Stimulated activated CD4-positive, alpha-beta T cell treated with anti-CD3 and anti-CD28 coated beads, Interleukin-4, amount 100 ng/mL, for 4 hours (primary cell): ENCODE data around the gene WDR73.
A peak's percentile ranks its signal among the peaks of the same experiment; 100 is the strongest.
"Not testable (repeated sequence)": the region's sequence is repeated elsewhere in the genome, so short reads cannot be mapped to it uniquely, and the experiment has no call there.

Source experiments
- DNase-seq, 2 experiments: peaks; one replicate each; pipeline ENCODE4 v3.0.0-alpha.2; 2020

WDR73 gene

GRCh38 chr15:84653910-84654688, at the start of gene WDR73:
Gene WDR73, minus strand, starts transcription at chr15:84654283. Its CDS starts 9 bp downstream, at chr15:84654274.
- DNase-seq, result peak; percentile 95 to 97

GRCh38 chr15:84703808-84704207, 49.7 kb upstream of the WDR73 start:
- no peak for DNase-seq

- DNase-seq, result no peak
Measured at GRCh38 chr15:84702961-84703482, 48.9 kb upstream of the WDR73 start.

- DNase-seq, result no peak
Measured at GRCh38 chr15:84699538-84700191, 45.6 kb upstream of the WDR73 start.

- no peak for DNase-seq
Measured at GRCh38 chr15:84697236-84697990, 43.3 kb upstream of the WDR73 start.

- DNase-seq, result no peak
Measured at GRCh38 chr15:84696757-84697156, 42.7 kb upstream of the WDR73 start.

- no peak for DNase-seq
Measured at GRCh38 chr15:84690342-84690741, 36.3 kb upstream of the WDR73 start.

GRCh38 chr15:84689858-84690257, 35.8 kb upstream of the WDR73 start:
- no peak for DNase-seq

GRCh38 chr15:84686446-84686845, 32.4 kb upstream of the WDR73 start:
- DNase-seq, result not testable (repeated sequence)

- DNase-seq, result no peak
Measured at GRCh38 chr15:84685304-84685703, 31.2 kb upstream of the WDR73 start.

- no peak for DNase-seq
Measured at GRCh38 chr15:84684092-84684491, 30.0 kb upstream of the WDR73 start.

- peak in 1 of 2 experiments; percentile 37 for DNase-seq
Measured at GRCh38 chr15:84681831-84682230, 27.7 kb upstream of the WDR73 start.

- DNase-seq, result no peak
Measured at GRCh38 chr15:84671211-84671610, 17.1 kb upstream of the WDR73 start.

- DNase-seq, result peak; percentile 30 to 34
Measured at GRCh38 chr15:84669726-84670125, 15.6 kb upstream of the WDR73 start.

GRCh38 chr15:84668221-84668982, 14.3 kb upstream of the WDR73 start:
- DNase-seq, result no peak

GRCh38 chr15:84666373-84666772, 12.3 kb upstream of the WDR73 start:
- DNase-seq, result no peak

GRCh38 chr15:84661001-84661400, 6.9 kb upstream of the WDR73 start:
- no peak for DNase-seq

GRCh38 chr15:84659904-84660781, 6.1 kb upstream of the WDR73 start:
- no peak for DNase-seq

- no peak for DNase-seq
Measured at GRCh38 chr15:84658788-84659411, 4.8 kb upstream of the WDR73 start.

GRCh38 chr15:84658080-84658787, 4.2 kb upstream of the WDR73 start, which contains the start of gene NMB:
Gene NMB, minus strand, starts transcription at chr15:84658199. Its CDS starts 47 bp downstream, at chr15:84658152.
- DNase-seq, result peak; percentile 77 to 82
